Activated effector memory CD4-positive, alpha-beta T cell treated with anti-CD3 and anti-CD28 coated beads, Interleukin-2, amount 50 U/mL, for 16 hours (primary cell): ENCODE data around the gene OR11L1.

ENCODE experiments used
- DNase-seq: peaks from one replicate; pipeline ENCODE4 v3.0.0-alpha.2; 2020

Gene OR11L1

GRCh38 chr1:247797518-247797917, 44.2 kb downstream of the OR11L1 start:
- DNase-seq, result no peak
